PC-3 (cell line): Measurements from ENCODE around the gene GALNT15. TPM values are rescaled to one million over a fixed set of nuclear protein-coding genes. Genes with fewer than 3 reads are reported as not detected.

ENCODE experiments used
- ATAC-seq: fragments of 200-7000 bp; cut with Tn5 transposase; 2 replicates; pipeline ENCODE4 v1.9.1; 2020; ENCODE audit warnings: mild to moderate bottlenecking, moderate library complexity
- BruUV-seq: library from RNA; stranded (reverse); fragments of 400-500 nt; replicated peaks from 2 replicates; lab custom pipeline; 2021; lab: Mats Ljungman, UMichigan
- CTCF ChIA-PET: fragments of 300-600 bp; sonication (Branson Sonifier 250); formaldehyde crosslinking; loops from one replicate; lab custom pipeline; 2022; ENCODE audit warnings: antibody characterized with exemption; lab: Charles Lee
- POLR2A ChIA-PET: fragments of 300-600 bp; sonication (Branson Sonifier 250); formaldehyde crosslinking; loops from one replicate; lab custom pipeline; 2022; ENCODE audit warnings: antibody characterized with exemption; ENCODE audit not compliant: unreplicated experiment; lab: Charles Lee
- DNase-seq: peaks from one replicate; pipeline ENCODE4 v3.0.0-alpha.2; 2015
- H2AFZ ChIP-seq: fragments of 300-600 bp; sonication (generic); 2 replicates; pipeline ENCODE4 v1.6.0; 2016; ENCODE audit warnings: antibody characterized with exemption, low read length
- H3F3A ChIP-seq: fragments of 300-600 bp; sonication (generic); one replicate; pipeline ENCODE4 v1.6.0; 2017; ENCODE audit warnings: antibody characterized with exemption, low read length, control low read depth, mild to moderate bottlenecking; ENCODE audit not compliant: unreplicated experiment
- H3K27ac ChIP-seq: fragments of 300-600 bp; sonication (generic); 2 replicates; pipeline ENCODE4 v1.5.1; 2016; ENCODE audit warnings: mild to moderate bottlenecking, low read length
- H3K27me3 ChIP-seq: fragments of 300-600 bp; sonication (generic); 2 replicates; pipeline ENCODE4 v1.6.1; 2016; ENCODE audit warnings: low read length, mixed read lengths
- H3K36me3 ChIP-seq: fragments of 300-600 bp; sonication (generic); 2 replicates; pipeline ENCODE4 v1.6.1; 2016; ENCODE audit warnings: low read depth, mixed run types, low read length, mixed read lengths
- H3K4me1 ChIP-seq: fragments of 300-600 bp; sonication (generic); 2 replicates; pipeline ENCODE4 v1.5.1; 2016; ENCODE audit warnings: low read length; ENCODE audit not compliant: insufficient read depth
- H3K4me2 ChIP-seq: fragments of 300-600 bp; sonication (generic); 2 replicates; pipeline ENCODE4 v1.6.0; 2016; ENCODE audit warnings: low read length
- H3K4me3 ChIP-seq: fragments of 300-600 bp; sonication (generic); 2 replicates; pipeline ENCODE4 v1.5.1; 2016; ENCODE audit warnings: mild to moderate bottlenecking, low read length, mixed read lengths
- H3K79me2 ChIP-seq: fragments of 300-600 bp; sonication (generic); 2 replicates; pipeline ENCODE4 v1.6.1; 2017; ENCODE audit warnings: low read length, mixed read lengths
- H3K9ac ChIP-seq: fragments of 300-600 bp; sonication (generic); 2 replicates; pipeline ENCODE4 v1.6.0; 2016; ENCODE audit warnings: mild to moderate bottlenecking, low read length
- H3K9me2 ChIP-seq: fragments of 300-600 bp; sonication (generic); replicated peaks from 2 replicates; pipeline ENCODE4 v1.6.1; 2016; ENCODE audit warnings: mixed run types, low read length, mixed read lengths
- H3K9me3 ChIP-seq: fragments of 300-600 bp; sonication (generic); 2 replicates; pipeline ENCODE4 v1.6.1; 2016; ENCODE audit warnings: low read length, mixed read lengths
- H4K20me1 ChIP-seq: fragments of 300-600 bp; sonication (generic); 2 replicates; pipeline ENCODE4 v1.6.1; 2016; ENCODE audit warnings: low read length, mixed read lengths
- EZH2 ChIP-seq: fragments of 300-600 bp; sonication (generic); IDR thresholded peaks from one replicate; pipeline ENCODE4 v1.6.1; 2017; ENCODE audit warnings: antibody characterized with exemption, mild to moderate bottlenecking, low read length; ENCODE audit not compliant: unreplicated experiment
- EZH2phosphoT487 ChIP-seq: fragments of 300-600 bp; sonication (generic); IDR thresholded peaks from 2 replicates; pipeline ENCODE4 v1.6.1; 2018; ENCODE audit warnings: mild to moderate bottlenecking, antibody characterized with exemption, low read length, borderline replicate concordance
- intact Hi-C: fragments of 100-400 bp; cut with micrococcal nuclease; formaldehyde crosslinking; loops from 2 replicates; pipeline ENCODE4 v1.9.0; 2023
- total RNA-seq: library from RNA; depleted of rRNA; stranded (reverse); fragments of >200 nt; gene quantifications from 2 replicates; pipeline ENCODE4 v1.2.3, GENCODE V29; 2014
- TF ChIP-seq, protein P1 (sequence below): fragments of 300-600 bp; sonication (generic); conservative IDR thresholded peaks from 2 replicates; pipeline ENCODE4 v1.5.1; 2017; ENCODE audit warnings: antibody characterized with exemption, low read depth, mild to moderate bottlenecking, low read length

The GALNT15 gene
- total RNA-seq, 1 experiment from 2014 or later: not detected

DNA sequence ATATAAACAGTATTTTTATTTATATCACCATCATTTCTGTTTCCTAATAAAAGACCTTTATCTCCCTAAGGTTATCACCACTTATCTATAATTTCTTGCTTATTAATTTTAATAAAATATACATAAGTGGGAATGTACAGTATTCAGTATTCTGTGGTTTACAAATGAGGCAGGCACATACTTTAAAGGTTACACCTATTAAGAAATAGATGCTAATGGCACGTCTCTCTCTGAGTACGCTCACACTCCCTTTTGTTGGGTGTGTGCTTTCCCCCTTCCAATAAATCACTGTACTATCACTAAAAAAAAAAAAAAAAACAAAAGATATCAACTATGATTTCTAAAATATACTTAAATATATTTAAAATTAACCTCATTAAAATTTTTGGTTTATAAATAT is 99.4 kb downstream of the GALNT15 start:
- CTCF ChIA-PET: no interaction called here
- peaks cover 4% of the 10 kb centered on the region for H3K79me2 ChIP-seq
- no peaks in the 10 kb centered on the region for H3K9me3 ChIP-seq
- H3F3A ChIP-seq: no peaks in the 10 kb centered on the region
- DNase-seq: no peak
- no peaks in the 10 kb centered on the region for H3K27me3 ChIP-seq
- H3K36me3 ChIP-seq: peaks cover 22% of the 10 kb centered on the region; the same call in 1 of the 2 replicates
- intact Hi-C loops: no loop called here
- POLR2A ChIA-PET: no interaction called here
- H3K4me2 ChIP-seq: no peak overlapping the region
- H3K4me1 ChIP-seq: no peaks in the 10 kb centered on the region
- H3K9ac ChIP-seq: no peak overlapping the region
- no peak for ATAC-seq
- no peak overlapping the region for H3K27ac ChIP-seq
- H3K9me2 ChIP-seq: no peaks in the 10 kb centered on the region
- no peak overlapping the region for H2AFZ ChIP-seq
- BruUV-seq: no TSS peak
- no peak overlapping the region for H3K4me3 ChIP-seq
- TF ChIP-seq EZH2: no peak
- TF ChIP-seq EZH2phosphoT487: no peak
- no peaks in the 10 kb centered on the region for H4K20me1 ChIP-seq

DNA sequence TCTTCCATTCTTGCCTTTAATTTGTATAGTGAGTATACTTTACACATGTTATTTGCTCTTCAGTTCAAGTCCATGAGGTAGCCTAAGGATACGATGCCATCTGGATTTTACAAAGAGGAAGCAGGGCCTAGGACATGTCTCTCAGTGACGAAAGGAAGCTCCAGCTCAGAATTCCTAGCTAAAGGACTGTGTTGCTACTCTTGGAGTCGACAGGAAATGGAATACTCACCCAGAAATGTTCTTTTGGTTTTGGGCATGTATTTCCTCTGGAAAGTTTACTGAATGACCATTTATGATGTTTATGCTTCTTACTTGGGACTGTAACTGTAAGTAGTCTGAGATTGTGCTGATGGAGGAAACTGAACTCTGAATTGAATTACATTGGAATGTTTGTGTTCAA is 103.0 kb downstream of the GALNT15 start:
- H3K9me3 ChIP-seq: no peaks in the 10 kb centered on the region
- CTCF ChIA-PET: no interaction called here
- TF ChIP-seq EZH2phosphoT487 (no peak), EZH2 (no peak)
- TF ChIP-seq, protein P1, sequence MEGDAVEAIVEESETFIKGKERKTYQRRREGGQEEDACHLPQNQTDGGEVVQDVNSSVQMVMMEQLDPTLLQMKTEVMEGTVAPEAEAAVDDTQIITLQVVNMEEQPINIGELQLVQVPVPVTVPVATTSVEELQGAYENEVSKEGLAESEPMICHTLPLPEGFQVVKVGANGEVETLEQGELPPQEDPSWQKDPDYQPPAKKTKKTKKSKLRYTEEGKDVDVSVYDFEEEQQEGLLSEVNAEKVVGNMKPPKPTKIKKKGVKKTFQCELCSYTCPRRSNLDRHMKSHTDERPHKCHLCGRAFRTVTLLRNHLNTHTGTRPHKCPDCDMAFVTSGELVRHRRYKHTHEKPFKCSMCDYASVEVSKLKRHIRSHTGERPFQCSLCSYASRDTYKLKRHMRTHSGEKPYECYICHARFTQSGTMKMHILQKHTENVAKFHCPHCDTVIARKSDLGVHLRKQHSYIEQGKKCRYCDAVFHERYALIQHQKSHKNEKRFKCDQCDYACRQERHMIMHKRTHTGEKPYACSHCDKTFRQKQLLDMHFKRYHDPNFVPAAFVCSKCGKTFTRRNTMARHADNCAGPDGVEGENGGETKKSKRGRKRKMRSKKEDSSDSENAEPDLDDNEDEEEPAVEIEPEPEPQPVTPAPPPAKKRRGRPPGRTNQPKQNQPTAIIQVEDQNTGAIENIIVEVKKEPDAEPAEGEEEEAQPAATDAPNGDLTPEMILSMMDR: no peak
- H3K9ac ChIP-seq: no peak overlapping the region
- H3K27me3 ChIP-seq: no peaks in the 10 kb centered on the region
- H3K9me2 ChIP-seq: no peaks in the 10 kb centered on the region
- H3K4me1 ChIP-seq: no peaks in the 10 kb centered on the region
- H3K27ac ChIP-seq: no peak overlapping the region
- no peak overlapping the region for H3K4me3 ChIP-seq
- DNase-seq (no peak), ATAC-seq (no peak)
- POLR2A ChIA-PET: no interaction called here
- H3K36me3 ChIP-seq: peaks cover 16% of the 10 kb centered on the region; the same call in 1 of the 2 replicates
- H3F3A ChIP-seq: no peaks in the 10 kb centered on the region
- no peak overlapping the region for H3K4me2 ChIP-seq
- H3K79me2 ChIP-seq: no peaks in the 10 kb centered on the region
- no peak overlapping the region for H2AFZ ChIP-seq
- no TSS peak for BruUV-seq
- no peaks in the 10 kb centered on the region for H4K20me1 ChIP-seq
- intact Hi-C loops: no loop called here

DNA sequence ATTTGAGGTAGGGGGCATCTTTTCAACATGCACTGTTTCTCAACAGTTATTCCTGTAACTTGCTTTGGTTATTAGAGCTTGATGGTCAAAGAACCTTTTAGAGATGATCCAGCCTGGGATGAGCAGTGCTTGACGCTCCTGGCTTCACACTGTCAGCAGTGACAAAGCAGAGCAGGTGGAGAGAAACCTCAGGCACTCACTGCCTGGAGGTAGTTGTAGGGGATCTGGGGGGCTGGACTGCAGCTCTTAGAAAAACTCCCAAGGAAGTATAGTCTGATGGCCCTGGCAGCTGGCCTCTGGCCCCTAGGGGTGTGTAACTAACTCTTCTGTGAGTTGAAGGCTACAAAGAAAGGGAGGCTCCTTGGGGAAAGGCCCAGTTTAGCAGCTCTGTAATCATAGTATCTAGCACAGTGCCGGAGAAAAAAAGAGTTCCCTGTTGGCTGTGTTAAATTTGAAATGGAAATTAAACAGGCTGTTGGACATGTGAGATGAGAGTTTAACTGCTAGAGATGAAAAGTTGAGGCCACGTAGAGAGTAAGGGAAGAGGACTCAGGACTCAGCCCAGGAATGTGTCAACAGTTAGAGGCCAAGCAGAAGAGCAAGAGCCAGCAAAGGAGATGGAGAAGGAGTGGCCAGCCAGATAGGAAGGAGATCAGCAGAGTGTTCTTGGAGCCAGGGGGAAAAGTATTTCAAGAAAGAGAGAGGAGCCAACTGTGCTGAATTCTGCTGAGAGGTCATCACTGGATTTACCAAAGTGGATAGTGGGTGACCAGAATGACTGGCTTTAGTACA is 104.7 kb downstream of the GALNT15 start:
- H3K9ac ChIP-seq: no peak overlapping the region
- no peaks in the 10 kb centered on the region for H3K9me2 ChIP-seq
- ATAC-seq (no peak), DNase-seq (no peak)
- H3K79me2 ChIP-seq: no peaks in the 10 kb centered on the region
- H3K9me3 ChIP-seq: no peaks in the 10 kb centered on the region
- intact Hi-C loops: no loop called here
- BruUV-seq: no TSS peak
- no peaks in the 10 kb centered on the region for H4K20me1 ChIP-seq
- H3K36me3 ChIP-seq: peaks cover 21% of the 10 kb centered on the region; the same call in 1 of the 2 replicates
- no peaks in the 10 kb centered on the region for H3K27me3 ChIP-seq
- no peak overlapping the region for H3K4me2 ChIP-seq
- no peak overlapping the region for H2AFZ ChIP-seq
- CTCF ChIA-PET: no interaction called here
- POLR2A ChIA-PET: interaction anchor here (0.7 kb wide), 1 partner anchor 178 kb away, joined by 6 read pairs; no protein-coding TSS in a partner anchor
- TF ChIP-seq, protein P1: no peak
- TF ChIP-seq EZH2phosphoT487: no peak
- TF ChIP-seq EZH2: no peak
- no peak overlapping the region for H3K4me3 ChIP-seq
- no peak overlapping the region for H3K27ac ChIP-seq
- H3F3A ChIP-seq: no peaks in the 10 kb centered on the region
- H3K4me1 ChIP-seq: no peaks in the 10 kb centered on the region
